GM12878 (cell line): ENCODE data around the gene HIVEP3.

ENCODE experiments used
- CTCF ChIP-seq, 3 experiments: IDR thresholded peaks in 2 of 3; conservative IDR thresholded peaks in 1 of 3; 2 replicates each; pipeline ENCODE4 v1.5.1; 2011; ENCODE audit warnings: low read depth in 3 of 3, low read length in 3 of 3, mild to moderate bottlenecking in 3 of 3, control low read depth in 2 of 3, moderate library complexity in 2 of 3, inconsistent platforms in 1 of 3, mixed read lengths in 1 of 3; ENCODE audit not compliant: control insufficient read depth in 2 of 3, insufficient read depth in 1 of 3; ENCODE audit errors: extremely low read depth in 1 of 3
- EGR1 ChIP-seq, 2 experiments: IDR thresholded peaks; 1 replicate in 1 of 2; 2 replicates in 1 of 2; pipeline ENCODE4 v1.6.1; 2011 to 2012; ENCODE audit warnings: low read depth in 2 of 2, low read length in 2 of 2, borderline replicate concordance in 1 of 2, mild to moderate bottlenecking in 1 of 2, moderate library complexity in 1 of 2
- EZH2 ChIP-seq: IDR thresholded peaks from 2 replicates; pipeline ENCODE4 v1.6.1; 2012; ENCODE audit warnings: low read depth, mild to moderate bottlenecking, control low read depth, inconsistent platforms, low read length, borderline replicate concordance; ENCODE audit not compliant: control insufficient read depth
- HCFC1 ChIP-seq: fragments of 150-350 bp; IDR thresholded peaks from 2 replicates; pipeline ENCODE4 v1.6.1; 2014; ENCODE audit warnings: low read length
- HDAC2 ChIP-seq: fragments of 200-600 bp; sonication (generic); IDR thresholded peaks from 2 replicates; pipeline ENCODE4 v1.6.1; 2017
- JUND ChIP-seq: IDR thresholded peaks from 2 replicates; pipeline ENCODE4 v1.6.1; 2012; ENCODE audit warnings: low read depth, mild to moderate bottlenecking, low read length, improper control_type of control experiment, moderate library complexity
- POLR2A ChIP-seq: IDR thresholded peaks from 2 replicates; pipeline ENCODE4 v1.6.1; 2011; ENCODE audit warnings: low read depth, mild to moderate bottlenecking, low read length
- RAD21 ChIP-seq: IDR thresholded peaks from 2 replicates; pipeline ENCODE4 v1.6.1; 2011; ENCODE audit warnings: mild to moderate bottlenecking, low read depth, low read length, moderate library complexity; ENCODE audit not compliant: insufficient read depth
- USF2 ChIP-seq: IDR thresholded peaks from 2 replicates; pipeline ENCODE4 v1.6.1; 2011; ENCODE audit warnings: low read depth, low read length, improper control_type of control experiment, borderline replicate concordance
- WRNIP1 ChIP-seq: IDR thresholded peaks from 2 replicates; pipeline ENCODE4 v1.6.1; 2011; ENCODE audit warnings: low read depth, low read length, improper control_type of control experiment, borderline replicate concordance
- ZBTB33 ChIP-seq: fragments of 450-650 bp; IDR thresholded peaks from 2 replicates; pipeline ENCODE4 v1.6.1; 2017; ENCODE audit warnings: mild to moderate bottlenecking

- TF ChIP-seq CTCF (IDR thresholded peaks at IDR 0.05 in 2 of 3, conservative IDR thresholded peaks at IDR 0.05 in 1 of 3; ENCODE audit: control insufficient read depth in 2 of 3, extremely low read depth in 1 of 3, insufficient read depth in 1 of 3, low read depth in 3 of 3, low read length in 3 of 3), result no peak
- no peak for TF ChIP-seq JUND
- TF ChIP-seq EZH2, result no peak
- TF ChIP-seq POLR2A, result no peak
- TF ChIP-seq HDAC2, result no peak
- no peak for TF ChIP-seq USF2
- no peak for TF ChIP-seq ZBTB33
- no peak for TF ChIP-seq RAD21
- TF ChIP-seq WRNIP1, result no peak
- TF ChIP-seq EGR1 (IDR thresholded peaks at IDR 0.05; ENCODE audit: borderline replicate concordance in 1 of 2, low read depth in 2 of 2, low read length in 2 of 2), result no peak
- TF ChIP-seq HCFC1, result no peak
Measured at GRCh38 chr1:41511239-41511540, 407.5 kb downstream of the HIVEP3 start.
